Astrocyte (in vitro differentiated cells and primary cell): Measurements from ENCODE around the gene PTCH1. TPM values are rescaled to one million over a fixed set of nuclear protein-coding genes. Genes with fewer than 3 reads are reported as not detected.

Source experiments
- DNase-seq: peaks from one replicate; pipeline ENCODE4 v3.0.0-alpha.2; 2010; ENCODE audit warnings: low read depth
- FAIRE-seq: peaks from 2 replicates; lab custom pipeline; 2011; peaks lifted over from hg19 to GRCh38; lab: Jason Lieb, UNC
- H2AFZ ChIP-seq: 2 replicates; pipeline ENCODE4 v1.6.0; 2012; ENCODE audit warnings: low read depth, low read length, inconsistent platforms
- H3K27ac ChIP-seq: 2 replicates; pipeline ENCODE4 v1.5.1; 2011; ENCODE audit warnings: low read depth, low read length, inconsistent platforms
- H3K27me3 ChIP-seq: 2 replicates; pipeline ENCODE4 v1.6.0; 2011; ENCODE audit warnings: low read length, inconsistent platforms; ENCODE audit not compliant: insufficient read depth
- H3K36me3 ChIP-seq: 2 replicates; pipeline ENCODE4 v1.5.1; 2011; ENCODE audit warnings: low read length, inconsistent platforms; ENCODE audit not compliant: insufficient read depth
- H3K4me1 ChIP-seq: 2 replicates; pipeline ENCODE4 v1.5.1; 2011; ENCODE audit warnings: low read length, inconsistent platforms; ENCODE audit not compliant: insufficient read depth
- H3K4me2 ChIP-seq: 2 replicates; pipeline ENCODE4 v1.6.0; 2012; ENCODE audit warnings: low read length, inconsistent platforms
- H3K4me3 ChIP-seq: 2 replicates; pipeline ENCODE4 v1.5.1; 2011; ENCODE audit warnings: low read depth, mild to moderate bottlenecking, low read length, inconsistent platforms; ENCODE audit not compliant: insufficient read depth
- H3K79me2 ChIP-seq: 2 replicates; pipeline ENCODE4 v1.6.0; 2012; ENCODE audit warnings: mild to moderate bottlenecking, low read length, inconsistent platforms; ENCODE audit not compliant: insufficient read depth
- H3K9ac ChIP-seq: 2 replicates; pipeline ENCODE4 v1.6.0; 2012; ENCODE audit warnings: mild to moderate bottlenecking, low read length, inconsistent platforms
- H3K9me3 ChIP-seq: 2 replicates; pipeline ENCODE4 v1.5.1; 2012; ENCODE audit warnings: low read depth, mild to moderate bottlenecking, low read length, inconsistent platforms; ENCODE audit not compliant: insufficient read depth
- H4K20me1 ChIP-seq: 2 replicates; pipeline ENCODE4 v1.6.0; 2012; ENCODE audit warnings: low read length, inconsistent platforms; ENCODE audit not compliant: insufficient read depth
- H3K27ac Mint-ChIP-seq: one replicate; pipeline ENCODE4 v1.8.0; 2021; ENCODE audit warnings: mild to moderate bottlenecking, mixed read lengths; ENCODE audit not compliant: unreplicated experiment
- H3K27me3 Mint-ChIP-seq: one replicate; pipeline ENCODE4 v1.8.0; 2021; ENCODE audit warnings: low read depth, mixed read lengths; ENCODE audit not compliant: unreplicated experiment
- H3K36me3 Mint-ChIP-seq: one replicate; pipeline ENCODE4 v1.8.0; 2021; ENCODE audit warnings: low read depth, mixed read lengths; ENCODE audit not compliant: unreplicated experiment
- H3K4me1 Mint-ChIP-seq: one replicate; pipeline ENCODE4 v1.8.0; 2021; ENCODE audit warnings: low read depth, mixed read lengths; ENCODE audit not compliant: unreplicated experiment
- H3K4me3 Mint-ChIP-seq: one replicate; pipeline ENCODE4 v1.8.0; 2021; ENCODE audit warnings: mild to moderate bottlenecking, moderate library complexity, mixed read lengths; ENCODE audit not compliant: unreplicated experiment
- H3K9me3 Mint-ChIP-seq: one replicate; pipeline ENCODE4 v1.8.0; 2021; ENCODE audit warnings: mild to moderate bottlenecking, mixed read lengths; ENCODE audit not compliant: unreplicated experiment
- CTCF ChIP-seq: IDR thresholded peaks from 2 replicates; pipeline ENCODE4 v1.5.1; 2011; ENCODE audit warnings: low read depth, mild to moderate bottlenecking, inconsistent platforms, low read length, moderate library complexity; ENCODE audit not compliant: insufficient read depth
- EZH2 ChIP-seq: IDR thresholded peaks from 2 replicates; pipeline ENCODE4 v1.6.1; 2012; ENCODE audit warnings: mild to moderate bottlenecking, low read length, inconsistent platforms; ENCODE audit not compliant: insufficient read depth
- total RNA-seq: library from RNA; stranded (reverse); gene quantifications from 2 replicates; pipeline ENCODE4 v1.2.1, GENCODE V29; 2021

The PTCH1 gene
- total RNA-seq, 1 donor from 2014 or later: 21.3 TPM

- Mint-ChIP-seq H3K4me3 (peak overlapping the region; percentile 90), H3K9me3 (no peaks in the 10 kb centered on the region), H3K27ac (peak overlapping the region; percentile 75), H3K4me1 (peaks cover 11% of the 10 kb centered on the region), H3K27me3 (no peaks in the 10 kb centered on the region), H3K36me3 (no peaks in the 10 kb centered on the region)
- no peaks in the 10 kb centered on the region for H3K9me3 ChIP-seq
- peak overlapping the region; percentile 91 for H2AFZ ChIP-seq
- H3K36me3 ChIP-seq: no peaks in the 10 kb centered on the region
- peak overlapping the region; percentile 76 for H3K27ac ChIP-seq
- peak overlapping the region; percentile 100 for H3K4me2 ChIP-seq
- peaks cover 12% of the 10 kb centered on the region for H3K79me2 ChIP-seq
- no peak for FAIRE-seq
- peak overlapping the region; percentile 83 for H3K9ac ChIP-seq
- TF ChIP-seq CTCF (no peak), EZH2 (no peak)
- H3K4me3 ChIP-seq: peak overlapping the region; percentile 85
- no peaks in the 10 kb centered on the region for H3K27me3 ChIP-seq
- peak; percentile 36 for DNase-seq
- H4K20me1 ChIP-seq: peaks cover 17% of the 10 kb centered on the region
- H3K4me1 ChIP-seq: peaks cover 13% of the 10 kb centered on the region
Observed at GRCh38 chr9:95506428-95506677, 10.4 kb downstream of the PTCH1 start.

DNA sequence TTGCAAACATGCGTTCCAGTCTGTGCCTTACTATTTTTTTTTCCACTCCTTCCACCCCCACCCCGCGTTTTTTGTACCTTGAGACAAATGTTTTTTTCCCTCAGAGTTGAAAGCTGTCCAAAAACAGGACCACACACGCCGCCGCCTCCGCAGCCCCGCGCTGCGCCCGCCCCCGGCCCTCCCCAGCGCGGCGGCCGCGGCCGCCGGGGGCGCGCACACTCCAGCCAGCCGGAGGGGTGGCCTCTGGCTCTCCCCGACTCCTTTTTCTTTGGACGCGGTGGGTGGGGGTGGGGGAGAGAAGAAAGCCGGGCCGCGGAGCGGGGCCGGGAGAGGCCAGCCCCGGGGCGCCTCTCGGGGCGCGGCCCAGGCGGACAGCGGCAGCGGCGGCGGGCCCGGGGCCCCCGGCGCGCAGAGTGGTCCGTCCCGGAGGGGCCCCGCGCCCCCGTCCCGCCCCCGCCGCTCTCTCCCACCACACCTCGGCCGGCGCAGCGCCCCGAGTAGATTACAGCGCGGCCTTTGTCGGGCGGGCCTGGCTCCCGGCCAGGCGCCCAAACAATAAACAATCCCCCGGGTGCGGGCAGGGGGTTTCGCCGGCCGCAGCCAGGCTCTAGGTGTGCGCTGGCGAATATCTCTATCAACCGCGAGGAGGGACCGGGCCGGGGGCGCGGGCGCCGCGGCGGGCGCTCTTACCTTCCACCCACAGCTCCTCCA, 10.9 kb downstream of the PTCH1 start:
- Mint-ChIP-seq H3K4me1 (peaks cover 12% of the 10 kb centered on the region), H3K9me3 (no peaks in the 10 kb centered on the region), H3K27me3 (no peaks in the 10 kb centered on the region), H3K4me3 (peak overlapping the region; percentile 90), H3K36me3 (no peaks in the 10 kb centered on the region), H3K27ac (peak overlapping the region; percentile 87)
- DNase-seq (peak; percentile 34), FAIRE-seq (no peak)
- Histone ChIP-seq H3K9me3 (no peaks in the 10 kb centered on the region), H4K20me1 (peaks cover 21% of the 10 kb centered on the region), H3K4me2 (peak overlapping the region; percentile 100), H3K4me3 (peak overlapping the region; percentile 85), H2AFZ (peak overlapping the region; percentile 55), H3K4me1 (peaks cover 13% of the 10 kb centered on the region), H3K9ac (peak overlapping the region; percentile 83), H3K36me3 (no peaks in the 10 kb centered on the region), H3K79me2 (peaks cover 12% of the 10 kb centered on the region), H3K27ac (peak overlapping the region; percentile 76), H3K27me3 (no peaks in the 10 kb centered on the region)
- no peak for TF ChIP-seq CTCF
- TF ChIP-seq EZH2: no peak

- Histone ChIP-seq H3K27ac (no peak overlapping the region), H2AFZ (no peak overlapping the region), H3K9ac (peak overlapping the region; percentile 83), H3K4me2 (peak overlapping the region; percentile 100), H4K20me1 (peaks cover 21% of the 10 kb centered on the region), H3K4me1 (peaks cover 13% of the 10 kb centered on the region), H3K9me3 (no peaks in the 10 kb centered on the region), H3K4me3 (peak overlapping the region; percentile 85), H3K27me3 (no peaks in the 10 kb centered on the region), H3K79me2 (peaks cover 12% of the 10 kb centered on the region), H3K36me3 (no peaks in the 10 kb centered on the region)
- no peaks in the 10 kb centered on the region for H3K27me3 Mint-ChIP-seq
- no peak for TF ChIP-seq CTCF
- TF ChIP-seq EZH2: no peak
- no peaks in the 10 kb centered on the region for H3K9me3 Mint-ChIP-seq
- no peak for FAIRE-seq
- peak overlapping the region; percentile 89 for H3K4me3 Mint-ChIP-seq
- no peak for DNase-seq
- H3K4me1 Mint-ChIP-seq: peaks cover 12% of the 10 kb centered on the region
- peak overlapping the region; percentile 87 for H3K27ac Mint-ChIP-seq
- H3K36me3 Mint-ChIP-seq: no peaks in the 10 kb centered on the region
Observed at GRCh38 chr9:95505072-95505716, 11.6 kb downstream of the PTCH1 start.
